ENCODE data around the gene GTPBP4. TPM values are rescaled to one million over a fixed set of nuclear protein-coding genes. Genes with fewer than 3 reads are reported as not detected.

Gene GTPBP4
- total RNA-seq, 1 experiment from 2014 or later = 163 TPM

GRCh38 chr10:983971-984655 is 4.1 kb upstream of the GTPBP4 start:
- Histone ChIP-seq H3K27ac (ENCODE audit: low read depth, low read length, poor library complexity, severe bottlenecking) (no peak overlapping the region), H3K4me3 (ENCODE audit: low read depth, low read length, poor library complexity, severe bottlenecking) (no peak overlapping the region), H3K36me3 (ENCODE audit: insufficient read depth, low read length, poor library complexity, severe bottlenecking) (no peaks in the 10 kb centered on the region), H3K27me3 (replicated peaks; ENCODE audit: insufficient read depth, low read depth, low read length, poor library complexity) (no peaks in the 10 kb centered on the region), H3K9me3 (ENCODE audit: low read depth, low read length, poor library complexity, severe bottlenecking) (peaks cover 10% of the 10 kb centered on the region), H3K4me1 (ENCODE audit: insufficient read depth, low read length, poor library complexity, severe bottlenecking) (peaks cover 6% of the 10 kb centered on the region)
- CTCF ChIA-PET = no interaction called here
- TF ChIP-seq EZH2 (IDR thresholded peaks at IDR 0.05; ENCODE audit: borderline replicate concordance, low read depth, low read length, poor library complexity, severe bottlenecking) = no peak
- TF ChIP-seq, protein P1, sequence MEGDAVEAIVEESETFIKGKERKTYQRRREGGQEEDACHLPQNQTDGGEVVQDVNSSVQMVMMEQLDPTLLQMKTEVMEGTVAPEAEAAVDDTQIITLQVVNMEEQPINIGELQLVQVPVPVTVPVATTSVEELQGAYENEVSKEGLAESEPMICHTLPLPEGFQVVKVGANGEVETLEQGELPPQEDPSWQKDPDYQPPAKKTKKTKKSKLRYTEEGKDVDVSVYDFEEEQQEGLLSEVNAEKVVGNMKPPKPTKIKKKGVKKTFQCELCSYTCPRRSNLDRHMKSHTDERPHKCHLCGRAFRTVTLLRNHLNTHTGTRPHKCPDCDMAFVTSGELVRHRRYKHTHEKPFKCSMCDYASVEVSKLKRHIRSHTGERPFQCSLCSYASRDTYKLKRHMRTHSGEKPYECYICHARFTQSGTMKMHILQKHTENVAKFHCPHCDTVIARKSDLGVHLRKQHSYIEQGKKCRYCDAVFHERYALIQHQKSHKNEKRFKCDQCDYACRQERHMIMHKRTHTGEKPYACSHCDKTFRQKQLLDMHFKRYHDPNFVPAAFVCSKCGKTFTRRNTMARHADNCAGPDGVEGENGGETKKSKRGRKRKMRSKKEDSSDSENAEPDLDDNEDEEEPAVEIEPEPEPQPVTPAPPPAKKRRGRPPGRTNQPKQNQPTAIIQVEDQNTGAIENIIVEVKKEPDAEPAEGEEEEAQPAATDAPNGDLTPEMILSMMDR (conservative IDR thresholded peaks at IDR 0.05; ENCODE audit: low read depth, low read length) = no peak
- intact Hi-C loops (cut with micrococcal nuclease; ENCODE audit: unreplicated experiment) = no loop called here
- POLR2A ChIA-PET (ENCODE audit: low non-redundant PET) = no interaction called here
- no peak for DNase-seq (ENCODE audit: low spot score)
- BruUV-seq (replicated peaks) = no TSS peak

DNA sequence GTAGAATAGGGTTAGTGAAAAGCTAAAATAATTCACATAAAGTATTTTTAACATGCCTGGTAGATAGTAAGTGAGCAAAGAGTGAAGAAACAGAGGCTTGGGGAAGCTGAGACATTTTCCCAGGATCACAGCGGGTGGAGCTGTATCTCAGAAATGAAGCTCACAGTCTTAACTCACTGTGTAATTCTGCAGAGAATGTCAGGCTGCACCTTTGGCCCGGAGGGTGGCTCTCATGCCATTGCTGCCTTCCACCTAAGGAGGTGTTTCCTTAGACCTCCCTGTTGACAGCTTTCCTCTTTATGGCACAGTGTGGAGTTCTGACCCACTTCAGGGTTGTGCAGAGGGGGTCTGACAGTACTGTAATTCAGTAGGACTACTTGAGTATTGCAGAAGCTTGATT is 2.9 kb upstream of the GTPBP4 start:
- Histone ChIP-seq H3K4me3 (ENCODE audit: low read depth, low read length, poor library complexity, severe bottlenecking) (no peak overlapping the region), H3K4me1 (ENCODE audit: insufficient read depth, low read length, poor library complexity, severe bottlenecking) (peaks cover 15% of the 10 kb centered on the region), H3K27ac (ENCODE audit: low read depth, low read length, poor library complexity, severe bottlenecking) (no peak overlapping the region), H3K36me3 (ENCODE audit: insufficient read depth, low read length, poor library complexity, severe bottlenecking) (no peaks in the 10 kb centered on the region), H3K9me3 (ENCODE audit: low read depth, low read length, poor library complexity, severe bottlenecking) (peaks cover 5% of the 10 kb centered on the region), H3K27me3 (replicated peaks; ENCODE audit: insufficient read depth, low read depth, low read length, poor library complexity) (no peaks in the 10 kb centered on the region)
- TF ChIP-seq EZH2 (IDR thresholded peaks at IDR 0.05; ENCODE audit: borderline replicate concordance, low read depth, low read length, poor library complexity, severe bottlenecking) = no peak
- TF ChIP-seq, protein P1 (conservative IDR thresholded peaks at IDR 0.05; ENCODE audit: low read depth, low read length) = no peak
- ChIA-PET POLR2A (ENCODE audit: low non-redundant PET) (no interaction called here), CTCF (no interaction called here)
- BruUV-seq (replicated peaks) = no TSS peak
- no peak for DNase-seq (ENCODE audit: low spot score)
- intact Hi-C loops (cut with micrococcal nuclease; ENCODE audit: unreplicated experiment) = no loop called here

DNA sequence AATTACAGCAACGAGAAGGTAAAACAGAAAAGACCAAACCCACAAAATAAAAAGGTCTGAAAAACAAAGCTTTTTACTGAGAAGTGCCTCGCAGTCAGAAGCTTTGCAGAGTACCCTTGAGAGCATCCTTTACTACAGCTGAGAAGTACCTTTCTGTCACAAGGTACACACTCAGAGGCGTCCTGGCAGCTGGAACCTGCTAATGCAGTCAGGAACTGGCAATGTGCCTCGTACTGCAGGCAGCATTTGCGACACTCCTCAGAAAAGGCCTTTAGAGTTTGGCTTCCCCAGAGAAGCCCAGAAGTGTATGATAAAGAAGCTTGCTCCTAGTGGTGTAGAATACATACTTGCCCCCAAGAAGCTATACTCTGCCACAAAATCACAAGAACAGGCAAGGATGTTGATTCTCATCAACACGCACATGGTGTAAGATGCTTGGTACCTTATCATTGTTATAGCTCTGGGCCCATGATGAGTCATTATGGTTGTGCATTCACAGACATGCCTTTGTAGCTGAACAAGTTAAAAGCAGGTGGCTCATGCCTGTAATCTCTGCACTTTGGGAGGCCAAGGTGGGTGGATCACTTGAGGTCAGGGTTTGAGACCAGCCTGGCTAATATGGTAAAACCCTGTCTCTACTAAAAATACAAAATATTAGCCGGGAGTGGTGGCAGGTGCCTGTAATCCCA is 2.0 kb upstream of the GTPBP4 start:
- H3K4me3 ChIP-seq (ENCODE audit: low read depth, low read length, poor library complexity, severe bottlenecking) = no peak overlapping the region
- H3K27me3 ChIP-seq (replicated peaks; ENCODE audit: insufficient read depth, low read depth, low read length, poor library complexity) = no peaks in the 10 kb centered on the region
- no TSS peak for BruUV-seq (replicated peaks)
- peaks cover 15% of the 10 kb centered on the region for H3K4me1 ChIP-seq (ENCODE audit: insufficient read depth, low read length, poor library complexity, severe bottlenecking)
- H3K36me3 ChIP-seq (ENCODE audit: insufficient read depth, low read length, poor library complexity, severe bottlenecking) = peaks cover 4% of the 10 kb centered on the region
- POLR2A ChIA-PET (ENCODE audit: low non-redundant PET) = no interaction called here
- H3K27ac ChIP-seq (ENCODE audit: low read depth, low read length, poor library complexity, severe bottlenecking) = no peak overlapping the region
- no peak for TF ChIP-seq EZH2 (IDR thresholded peaks at IDR 0.05; ENCODE audit: borderline replicate concordance, low read depth, low read length, poor library complexity, severe bottlenecking)
- TF ChIP-seq, protein P1 (conservative IDR thresholded peaks at IDR 0.05; ENCODE audit: low read depth, low read length) = no peak
- H3K9me3 ChIP-seq (ENCODE audit: low read depth, low read length, poor library complexity, severe bottlenecking) = no peaks in the 10 kb centered on the region
- CTCF ChIA-PET = no interaction called here
- intact Hi-C loops (cut with micrococcal nuclease; ENCODE audit: unreplicated experiment) = no loop called here
- DNase-seq (ENCODE audit: low spot score) = no peak
